Coronary artery (tissue), 2 donors: ENCODE measurements around the gene SBF1.

Experiments used
- DNase-seq: peaks from one replicate; pipeline ENCODE4 v3.0.0-alpha.2; 2017; ENCODE audit warnings: low spot score
- H3K27ac ChIP-seq, 2 donors: fragments of 200-600 bp; sonication (generic); one replicate each; pipeline ENCODE4 v1.5.1; 2016 to 2019
- H3K4me3 ChIP-seq: fragments of 200-600 bp; sonication (generic); 2 replicates; pipeline ENCODE4 v1.5.1; 2016; ENCODE audit warnings: mild to moderate bottlenecking, moderate library complexity
- CTCF ChIP-seq: fragments of 200-600 bp; sonication (generic); IDR thresholded peaks from one replicate; pipeline ENCODE4 v1.5.1; 2019; ENCODE audit warnings: antibody characterized with exemption

SBF1 gene

DNA sequence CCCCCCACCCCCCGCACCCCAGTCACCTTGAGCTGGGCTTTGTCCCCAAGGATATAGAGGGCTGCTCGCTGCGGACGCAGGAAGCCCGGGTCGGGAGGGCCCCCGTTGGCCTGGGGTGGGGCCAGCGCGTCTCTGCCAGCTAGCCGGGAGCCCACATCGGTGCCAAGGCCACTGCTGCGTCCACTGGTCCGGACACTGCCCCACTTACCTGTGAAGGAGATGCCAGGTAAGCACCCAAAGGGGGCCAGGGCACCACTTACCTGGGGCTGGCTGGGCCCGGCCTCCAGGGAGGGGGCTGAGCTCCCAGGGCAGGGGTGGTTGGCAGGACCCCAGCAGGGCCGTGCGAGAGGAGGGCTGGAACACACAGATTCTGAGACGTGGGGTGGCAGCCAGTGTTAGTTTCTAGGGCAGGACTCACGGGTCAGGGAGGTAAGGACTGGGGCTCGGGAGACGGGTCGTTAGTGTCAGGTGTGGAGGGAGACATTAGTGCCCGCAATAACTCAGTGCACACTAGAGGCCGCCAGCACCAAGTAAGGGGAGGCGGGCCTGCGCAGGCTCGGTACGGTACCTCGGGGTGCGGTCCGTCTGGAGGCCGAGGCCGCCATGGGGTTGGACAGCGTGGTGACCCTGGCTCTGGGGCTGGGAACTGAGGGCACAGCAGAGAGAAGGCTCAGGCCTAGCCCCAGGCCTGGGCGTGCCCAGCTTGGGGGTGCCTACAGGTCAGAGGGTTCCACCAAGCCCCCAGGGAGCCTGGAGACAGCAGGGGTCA lies 18.2 kb downstream of the SBF1 start:
- Histone ChIP-seq H3K27ac (no peak overlapping the region), H3K4me3 (no peak overlapping the region)
- DNase-seq, result no peak
- no peak for TF ChIP-seq CTCF

DNA sequence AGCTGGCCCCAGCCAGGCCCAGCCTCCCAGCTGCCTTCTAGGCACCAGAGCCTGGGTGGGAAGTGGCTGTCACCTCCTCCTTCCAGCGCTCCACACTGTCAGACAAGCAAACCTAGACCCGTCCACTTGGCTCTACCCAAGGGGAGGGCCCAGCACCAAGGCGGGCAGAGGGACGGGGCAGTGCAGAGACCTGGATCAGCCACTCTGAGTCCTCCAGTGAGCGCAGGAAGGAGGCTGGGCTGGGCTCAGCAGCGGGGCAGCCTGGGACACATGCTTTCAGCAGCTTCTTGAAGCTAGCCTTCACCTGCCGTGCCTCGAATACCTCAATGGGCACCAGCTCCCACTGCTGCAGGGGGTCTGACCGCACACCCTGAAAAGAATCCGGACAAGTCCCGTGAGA lies 18.8 kb downstream of the SBF1 start:
- H3K4me3 ChIP-seq, result no peak overlapping the region
- DNase-seq, result no peak
- H3K27ac ChIP-seq, result no peak overlapping the region
- no peak for TF ChIP-seq CTCF

- no peak for TF ChIP-seq CTCF
- DNase-seq, result no peak
- no peak overlapping the region for H3K27ac ChIP-seq
These were observed 19.6 kb downstream of the SBF1 start for GRCh38 chr22:50455201-50455600.

DNA sequence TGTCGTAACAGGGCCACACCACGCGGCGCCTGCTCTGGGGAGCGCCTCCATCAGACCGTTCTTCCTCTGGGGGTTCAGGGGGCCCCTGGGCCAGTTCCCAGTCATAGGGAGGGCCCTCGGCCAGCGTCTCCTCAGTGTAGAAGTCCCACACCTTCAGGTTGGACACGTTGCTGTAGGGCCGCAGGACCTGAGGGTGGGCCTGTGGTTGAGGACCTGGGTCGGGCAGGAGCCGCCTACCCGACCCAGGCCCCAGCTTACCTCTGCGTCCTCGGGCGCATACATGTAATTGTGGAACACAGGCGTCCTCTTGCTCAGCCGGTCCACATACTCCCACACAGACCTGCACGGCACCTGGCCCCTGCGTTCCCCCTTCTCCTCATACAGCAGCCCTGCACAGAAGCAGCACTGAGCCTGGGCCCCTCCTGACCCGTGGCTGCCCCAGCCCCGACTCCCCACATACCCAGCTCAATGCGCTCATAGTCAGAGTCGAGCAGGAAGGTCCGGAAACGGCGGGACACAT lies 20.2 kb downstream of the SBF1 start:
- no peak for DNase-seq
- H3K27ac ChIP-seq, result no peak overlapping the region
- no peak overlapping the region for H3K4me3 ChIP-seq
- TF ChIP-seq CTCF, result no peak

More at GRCh38 chr22:50455201-50455600, 19.6 kb downstream of the SBF1 start:
- H3K4me3 ChIP-seq, result no peak overlapping the region

DNA sequence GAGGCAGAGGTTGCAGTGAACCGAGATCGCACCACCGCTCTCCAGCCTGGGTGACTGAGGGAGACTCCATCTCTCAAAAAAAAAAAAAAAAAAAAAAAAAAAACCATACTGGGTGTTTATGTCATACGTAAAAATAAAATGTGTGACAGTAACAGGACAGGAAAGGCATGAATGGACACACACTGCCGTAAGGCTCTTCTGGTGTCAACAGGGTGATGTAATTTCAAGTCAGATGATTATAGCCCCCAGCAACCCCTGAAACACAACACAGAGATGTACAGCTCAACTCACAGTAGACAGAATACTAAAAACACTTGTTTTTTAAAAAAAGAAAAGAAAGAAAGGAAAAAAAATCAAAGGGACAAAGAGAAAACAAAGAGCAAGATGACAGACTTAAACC lies 22.2 kb downstream of the SBF1 start:
- H3K27ac ChIP-seq, result no peak overlapping the region
- no peak for DNase-seq
- no peak overlapping the region for H3K4me3 ChIP-seq
- TF ChIP-seq CTCF, result no peak

- Histone ChIP-seq H3K27ac (no peak overlapping the region), H3K4me3 (no peak overlapping the region)
- no peak for DNase-seq
- TF ChIP-seq CTCF, result no peak
These were observed 27.0 kb downstream of the SBF1 start for GRCh38 chr22:50447576-50448551.
